ENCODE data around the gene ATP8A2. TPM values are rescaled to one million over a fixed set of nuclear protein-coding genes. Genes with fewer than 3 reads are reported as not detected.

ATP8A2 gene
- total and polyA plus RNA-seq, 10 of the 15 experiments (the other 5 are each of a cell fraction or from before 2014, with no cell fraction given), result 0.01 to 0.04 (median 0.04) TPM; not detected in 7

DNA sequence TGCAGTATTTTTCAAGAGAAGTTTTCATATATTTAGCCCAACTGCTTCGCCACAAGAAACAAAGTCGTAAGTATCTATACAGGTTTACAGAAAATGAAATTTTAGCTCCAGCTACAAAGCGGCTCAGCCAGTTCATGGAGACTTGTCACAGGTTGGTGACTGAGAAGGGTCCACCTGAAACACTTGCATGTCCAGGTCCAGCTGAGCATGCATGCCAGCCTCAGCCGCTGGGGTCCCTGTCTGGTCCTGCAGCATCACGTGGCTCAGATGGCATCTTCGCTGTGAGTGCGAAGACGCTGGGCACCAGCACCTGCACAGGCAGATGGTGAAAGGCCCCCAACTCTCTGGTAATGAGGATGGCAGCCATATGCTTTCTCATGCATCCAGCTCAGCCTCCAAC lies 616.2 kb downstream of the ATP8A2 start:
- H4K20me1 ChIP-seq (ENCODE audit: control insufficient read depth, insufficient read depth), result no peaks in the 10 kb centered on the region
- in situ Hi-C loops (cut with MboI), result no loop called here
- H3K4me3 ChIP-seq, result no peak overlapping the region
- H3K4me1 ChIP-seq (ENCODE audit: control insufficient read depth, insufficient read depth, low read length), result no peaks in the 10 kb centered on the region
- no peak overlapping the region for H3K4me2 ChIP-seq (ENCODE audit: control insufficient read depth, insufficient read depth)
- H3K27me3 ChIP-seq (replicated peaks in 1 of 2; ENCODE audit: control insufficient read depth in 2 of 2, insufficient read depth in 2 of 2, low read length in 1 of 2), result no peaks in the 10 kb centered on the region
- WGBS (ENCODE audit: insufficient coverage, insufficient replicate concordance, low lambda C conversion rate, missing lambda C conversion rate), result 41% methylated on average over 8 of the region's 8 CpGs
- DNase-seq (ENCODE audit: low read depth, low spot score) (no peak), ATAC-seq (no peak), FAIRE-seq (no peak)
- BruUV-seq (replicated peaks), result no TSS peak
- no peak overlapping the region for H2AFZ ChIP-seq (ENCODE audit: control insufficient read depth, low read depth, low read length)
- intact Hi-C loops (cut with micrococcal nuclease; ENCODE audit: unreplicated experiment), result no loop called here
- H3K9me3 ChIP-seq (replicated peaks; ENCODE audit: control insufficient read depth, insufficient read depth, low read length), result no peaks in the 10 kb centered on the region
- RAD21 ChIA-PET (ENCODE audit: unreplicated experiment), result no interaction called here
- SMC1A ChIA-PET (ENCODE audit: uncharacterized antibody, unreplicated experiment), result no interaction called here
- H3K27ac ChIP-seq (ENCODE audit: control insufficient read depth, insufficient read depth), result no peak overlapping the region
- POLR2A ChIA-PET, result no interaction called here
- CTCF ChIA-PET, result no interaction called here
- H3K79me2 ChIP-seq (ENCODE audit: control insufficient read depth, insufficient read depth, low read length), result no peaks in the 10 kb centered on the region
- H3K9ac ChIP-seq (ENCODE audit: control insufficient read depth, insufficient read depth, low read length), result no peak overlapping the region
- no peaks in the 10 kb centered on the region for H3K36me3 ChIP-seq (ENCODE audit: control insufficient read depth in 2 of 2, insufficient read depth in 2 of 2, low read length in 1 of 2)
- TF ChIP-seq JUNB (IDR thresholded peaks at IDR 0.05), result no peak
- no peak for TF ChIP-seq TARDBP (IDR thresholded peaks at IDR 0.05; ENCODE audit: borderline replicate concordance)
- TF ChIP-seq, protein P1, sequence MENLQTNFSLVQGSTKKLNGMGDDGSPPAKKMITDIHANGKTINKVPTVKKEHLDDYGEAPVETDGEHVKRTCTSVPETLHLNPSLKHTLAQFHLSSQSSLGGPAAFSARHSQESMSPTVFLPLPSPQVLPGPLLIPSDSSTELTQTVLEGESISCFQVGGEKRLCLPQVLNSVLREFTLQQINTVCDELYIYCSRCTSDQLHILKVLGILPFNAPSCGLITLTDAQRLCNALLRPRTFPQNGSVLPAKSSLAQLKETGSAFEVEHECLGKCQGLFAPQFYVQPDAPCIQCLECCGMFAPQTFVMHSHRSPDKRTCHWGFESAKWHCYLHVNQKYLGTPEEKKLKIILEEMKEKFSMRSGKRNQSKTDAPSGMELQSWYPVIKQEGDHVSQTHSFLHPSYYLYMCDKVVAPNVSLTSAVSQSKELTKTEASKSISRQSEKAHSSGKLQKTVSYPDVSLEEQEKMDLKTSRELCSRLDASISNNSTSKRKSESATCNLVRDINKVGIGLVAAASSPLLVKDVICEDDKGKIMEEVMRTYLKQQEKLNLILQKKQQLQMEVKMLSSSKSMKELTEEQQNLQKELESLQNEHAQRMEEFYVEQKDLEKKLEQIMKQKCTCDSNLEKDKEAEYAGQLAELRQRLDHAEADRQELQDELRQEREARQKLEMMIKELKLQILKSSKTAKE (IDR thresholded peaks at IDR 0.05; ENCODE audit: low read depth, poor library complexity, severe bottlenecking), result no peak
- TF ChIP-seq CBX3 (IDR thresholded peaks at IDR 0.05; ENCODE audit: borderline replicate concordance, low read depth), result no peak
- no peak for TF ChIP-seq POLR2AphosphoS5 (IDR thresholded peaks at IDR 0.05; ENCODE audit: low read length)
- no peak for TF ChIP-seq ZNF24 (IDR thresholded peaks at IDR 0.05)
- TF ChIP-seq, protein P2, sequence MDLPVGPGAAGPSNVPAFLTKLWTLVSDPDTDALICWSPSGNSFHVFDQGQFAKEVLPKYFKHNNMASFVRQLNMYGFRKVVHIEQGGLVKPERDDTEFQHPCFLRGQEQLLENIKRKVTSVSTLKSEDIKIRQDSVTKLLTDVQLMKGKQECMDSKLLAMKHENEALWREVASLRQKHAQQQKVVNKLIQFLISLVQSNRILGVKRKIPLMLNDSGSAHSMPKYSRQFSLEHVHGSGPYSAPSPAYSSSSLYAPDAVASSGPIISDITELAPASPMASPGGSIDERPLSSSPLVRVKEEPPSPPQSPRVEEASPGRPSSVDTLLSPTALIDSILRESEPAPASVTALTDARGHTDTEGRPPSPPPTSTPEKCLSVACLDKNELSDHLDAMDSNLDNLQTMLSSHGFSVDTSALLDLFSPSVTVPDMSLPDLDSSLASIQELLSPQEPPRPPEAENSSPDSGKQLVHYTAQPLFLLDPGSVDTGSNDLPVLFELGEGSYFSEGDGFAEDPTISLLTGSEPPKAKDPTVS (IDR thresholded peaks at IDR 0.05; ENCODE audit: low read depth, low read length), result no peak
- no peak for TF ChIP-seq BMI1 (IDR thresholded peaks at IDR 0.05; ENCODE audit: borderline replicate concordance)
- TF ChIP-seq CHD1 (IDR thresholded peaks at IDR 0.05; ENCODE audit: low read depth, low read length), result no peak
- no peak for TF ChIP-seq TCF3 (IDR thresholded peaks at IDR 0.05; ENCODE audit: borderline replicate concordance, insufficient read depth, low read depth, low read length)
- no peak for TF ChIP-seq SMAD1 (IDR thresholded peaks at IDR 0.05; ENCODE audit: low read depth, partially characterized antibody)
- no peak for TF ChIP-seq SIX5 (IDR thresholded peaks at IDR 0.05; ENCODE audit: low read depth, low read length, severe bottlenecking)
- TF ChIP-seq CREM (IDR thresholded peaks at IDR 0.05; ENCODE audit: low read depth), result no peak
- TF ChIP-seq, protein P3, sequence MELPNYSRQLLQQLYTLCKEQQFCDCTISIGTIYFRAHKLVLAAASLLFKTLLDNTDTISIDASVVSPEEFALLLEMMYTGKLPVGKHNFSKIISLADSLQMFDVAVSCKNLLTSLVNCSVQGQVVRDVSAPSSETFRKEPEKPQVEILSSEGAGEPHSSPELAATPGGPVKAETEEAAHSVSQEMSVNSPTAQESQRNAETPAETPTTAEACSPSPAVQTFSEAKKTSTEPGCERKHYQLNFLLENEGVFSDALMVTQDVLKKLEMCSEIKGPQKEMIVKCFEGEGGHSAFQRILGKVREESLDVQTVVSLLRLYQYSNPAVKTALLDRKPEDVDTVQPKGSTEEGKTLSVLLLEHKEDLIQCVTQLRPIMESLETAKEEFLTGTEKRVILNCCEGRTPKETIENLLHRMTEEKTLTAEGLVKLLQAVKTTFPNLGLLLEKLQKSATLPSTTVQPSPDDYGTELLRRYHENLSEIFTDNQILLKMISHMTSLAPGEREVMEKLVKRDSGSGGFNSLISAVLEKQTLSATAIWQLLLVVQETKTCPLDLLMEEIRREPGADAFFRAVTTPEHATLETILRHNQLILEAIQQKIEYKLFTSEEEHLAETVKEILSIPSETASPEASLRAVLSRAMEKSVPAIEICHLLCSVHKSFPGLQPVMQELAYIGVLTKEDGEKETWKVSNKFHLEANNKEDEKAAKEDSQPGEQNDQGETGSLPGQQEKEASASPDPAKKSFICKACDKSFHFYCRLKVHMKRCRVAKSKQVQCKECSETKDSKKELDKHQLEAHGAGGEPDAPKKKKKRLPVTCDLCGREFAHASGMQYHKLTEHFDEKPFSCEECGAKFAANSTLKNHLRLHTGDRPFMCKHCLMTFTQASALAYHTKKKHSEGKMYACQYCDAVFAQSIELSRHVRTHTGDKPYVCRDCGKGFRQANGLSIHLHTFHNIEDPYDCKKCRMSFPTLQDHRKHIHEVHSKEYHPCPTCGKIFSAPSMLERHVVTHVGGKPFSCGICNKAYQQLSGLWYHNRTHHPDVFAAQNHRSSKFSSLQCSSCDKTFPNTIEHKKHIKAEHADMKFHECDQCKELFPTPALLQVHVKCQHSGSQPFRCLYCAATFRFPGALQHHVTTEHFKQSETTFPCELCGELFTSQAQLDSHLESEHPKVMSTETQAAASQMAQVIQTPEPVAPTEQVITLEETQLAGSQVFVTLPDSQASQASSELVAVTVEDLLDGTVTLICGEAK (IDR thresholded peaks at IDR 0.05; ENCODE audit: borderline replicate concordance), result no peak
- no peak for TF ChIP-seq HDGF (IDR thresholded peaks at IDR 0.05)
- TF ChIP-seq CHD4 (IDR thresholded peaks at IDR 0.05), result no peak

Measured in GM12878 (cell line).